Measurements from ENCODE around the gene ZNF652. TPM values are rescaled to one million over a fixed set of nuclear protein-coding genes. Genes with fewer than 3 reads are reported as not detected.
"Not testable (repeated sequence)": the region's sequence is repeated elsewhere in the genome, so short reads cannot be mapped to it uniquely, and the experiment has no call there.

The ZNF652 gene
- total RNA-seq, 1 donor from 2014 or later = 31.5 TPM

DNA sequence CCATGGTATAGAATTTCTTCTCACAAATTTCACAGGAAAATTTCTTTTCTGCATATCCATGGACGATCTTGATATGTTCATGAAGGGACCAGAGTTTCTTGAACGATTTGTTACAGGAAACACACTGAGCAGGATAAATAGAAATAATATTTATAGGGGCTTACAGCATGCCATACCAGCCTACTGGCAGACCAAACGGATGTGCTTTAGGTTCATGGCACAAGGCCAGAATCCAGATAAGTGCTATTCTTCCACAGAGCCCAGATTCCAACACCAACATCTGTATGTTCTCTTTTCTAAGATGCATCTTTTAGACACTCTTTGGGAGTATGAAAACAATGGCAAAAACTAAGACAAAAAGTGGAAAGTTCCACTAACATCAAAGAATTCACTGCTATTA, 49.3 kb downstream of the ZNF652 start:
- DNase-seq = peak; percentile 9

- no peak for DNase-seq
Observed at GRCh38 chr17:49299996-49300395, 62.1 kb downstream of the ZNF652 start.

- no peak for DNase-seq
Observed at GRCh38 chr17:49298371-49298976, 63.6 kb downstream of the ZNF652 start.

DNA sequence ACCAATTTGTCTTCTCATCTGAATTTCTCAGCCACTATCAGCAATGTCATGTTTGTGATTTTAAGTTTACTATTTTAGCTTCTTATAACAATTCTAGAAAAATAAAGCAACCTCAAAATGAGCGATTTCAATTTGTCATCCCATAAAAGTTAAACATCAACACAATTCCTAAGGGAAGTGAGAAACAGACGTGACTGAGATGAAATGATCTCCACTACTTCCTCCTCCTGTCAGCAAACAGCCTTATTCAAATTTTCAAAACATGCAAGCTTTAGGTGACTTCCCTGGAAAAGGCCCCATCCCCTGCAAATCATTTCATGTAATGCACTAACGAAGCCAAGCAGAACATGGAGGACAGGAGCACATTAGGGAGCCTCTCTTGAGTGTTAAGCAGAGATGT, 64.9 kb downstream of the ZNF652 start:
- DNase-seq = no peak

DNA sequence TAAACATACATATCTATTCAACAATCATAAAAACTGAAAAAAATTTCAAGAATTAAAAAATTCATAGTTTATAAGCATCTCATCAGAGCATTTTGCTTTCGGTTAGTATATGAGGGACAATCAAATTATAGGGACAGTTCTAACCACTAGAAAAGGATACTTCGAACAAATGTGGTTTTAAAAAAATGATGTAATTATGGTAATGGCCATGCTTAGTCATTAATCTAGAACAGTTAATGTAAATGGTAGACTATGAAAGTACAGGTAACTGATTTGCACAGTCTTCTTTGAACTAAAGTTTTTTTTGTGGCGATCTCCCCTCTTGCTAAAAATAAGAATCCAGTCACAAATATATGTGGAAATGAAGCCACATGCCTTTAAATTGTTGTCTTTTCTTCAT, 67.9 kb downstream of the ZNF652 start:
- DNase-seq = no peak

DNA sequence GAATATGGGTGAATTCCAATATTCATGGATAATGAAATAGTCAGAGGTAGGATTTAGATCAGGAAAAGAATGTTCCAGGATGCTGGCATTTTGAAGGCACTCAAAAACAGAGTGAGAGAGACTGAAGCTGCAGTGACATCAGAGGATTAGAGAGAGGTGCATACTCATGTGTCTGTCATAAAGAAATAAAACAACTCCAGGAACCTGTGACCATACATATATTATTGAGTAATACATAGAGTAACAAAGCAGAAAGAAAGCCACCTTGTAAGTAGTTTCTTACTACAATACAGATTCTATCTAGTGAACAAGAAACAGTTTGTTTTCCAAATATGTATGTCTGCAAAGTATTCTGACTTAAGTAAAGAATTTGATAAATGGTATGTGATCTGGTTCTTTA, 69.1 kb downstream of the ZNF652 start:
- no peak for DNase-seq

DNA sequence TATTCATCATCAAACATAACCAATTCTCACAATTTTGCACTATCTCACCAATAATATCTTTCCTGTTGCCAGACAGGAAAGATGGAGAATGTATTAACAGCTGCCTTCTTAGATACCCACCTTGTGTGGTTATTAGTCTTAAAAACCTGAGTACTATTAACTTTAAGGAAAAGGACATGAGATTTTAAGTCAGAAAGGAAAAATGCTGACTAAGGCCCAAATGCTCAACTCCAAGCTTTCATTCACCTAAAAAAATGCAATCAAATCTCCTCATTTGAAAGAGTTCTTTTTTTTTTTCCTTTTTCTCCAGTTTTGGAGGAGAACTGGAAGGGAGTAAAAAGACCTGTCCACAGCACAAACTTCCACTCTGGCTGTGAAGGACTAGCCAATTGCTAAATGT, 70.1 kb downstream of the ZNF652 start:
- DNase-seq = no peak

DNA sequence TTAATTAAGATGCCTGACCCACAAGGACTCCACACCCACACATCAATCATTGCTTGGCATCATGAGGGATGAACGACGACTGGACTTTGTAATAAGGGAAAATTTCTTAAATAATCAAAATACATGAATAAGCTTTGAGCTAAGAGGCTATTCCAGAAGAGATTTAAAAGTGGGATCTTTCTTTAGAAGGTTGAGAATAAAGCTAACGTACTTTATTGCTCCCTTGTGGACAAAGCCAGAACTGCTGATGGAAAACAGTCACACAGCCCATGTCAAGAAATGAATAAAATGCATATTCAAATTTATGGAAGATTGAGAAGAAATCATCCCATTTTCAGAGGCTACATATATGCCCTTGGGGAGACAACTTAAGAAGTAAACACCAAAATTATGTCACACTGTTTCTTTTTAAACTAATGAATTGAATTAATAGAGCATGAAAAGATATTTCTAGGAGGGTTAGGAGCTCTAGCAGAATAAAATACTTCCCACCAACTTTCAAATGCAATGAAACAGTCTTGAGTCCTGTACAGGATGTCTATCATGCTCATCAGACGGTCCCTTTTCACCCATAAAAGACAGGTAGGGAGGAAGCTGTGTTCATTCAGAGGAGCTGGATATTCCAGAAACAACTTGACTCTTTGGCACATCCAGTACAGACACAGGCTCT, 71.2 kb downstream of the ZNF652 start:
- peak; percentile 61 for DNase-seq

DNA sequence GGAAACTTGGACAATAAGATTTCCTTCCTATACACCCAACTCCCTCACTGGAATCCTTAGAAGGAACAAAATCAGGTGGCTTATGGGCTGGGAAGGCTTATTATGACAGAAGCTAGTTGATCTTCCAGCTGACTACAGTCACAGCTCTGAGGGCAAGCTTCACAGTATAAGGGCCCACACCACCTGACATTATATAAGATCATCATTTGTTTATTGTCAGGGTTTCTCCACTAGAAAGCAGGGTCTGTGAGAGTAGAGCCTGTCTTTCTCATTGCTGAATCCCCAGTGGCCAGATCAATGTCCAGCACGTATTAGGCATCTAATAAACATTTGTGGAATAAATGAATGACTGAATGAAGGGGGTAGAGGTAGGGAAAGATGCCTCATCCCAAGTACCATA, 73.7 kb downstream of the ZNF652 start:
- DNase-seq = no peak

GRCh38 chr17:49287481-49287880, 74.6 kb downstream of the ZNF652 start:
- DNase-seq = no peak

- DNase-seq = not testable (repeated sequence)
Observed at GRCh38 chr17:49286261-49286973, 75.6 kb downstream of the ZNF652 start.

GRCh38 chr17:49285716-49286115, 76.3 kb downstream of the ZNF652 start:
- DNase-seq = no peak

DNA sequence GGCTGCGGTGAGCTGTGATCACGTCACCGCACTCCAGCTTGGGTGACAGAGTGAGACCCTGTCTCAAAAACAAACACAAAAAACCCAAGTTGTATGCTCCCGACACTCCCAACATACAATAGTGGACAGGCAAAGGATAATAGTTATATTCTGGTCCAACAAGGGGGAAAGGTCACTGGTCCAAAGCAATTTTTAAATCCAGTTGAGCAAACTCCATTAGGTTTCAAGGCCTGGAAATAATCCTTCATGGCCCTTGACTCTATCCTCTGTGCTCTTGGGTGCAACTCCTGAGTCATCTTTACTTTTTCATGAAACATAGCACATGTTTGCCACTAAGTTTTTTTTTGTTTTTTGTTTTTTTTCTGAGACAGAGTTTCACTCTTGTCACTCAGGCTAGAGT, 81.1 kb downstream of the ZNF652 start:
- DNase-seq = no peak

DNA sequence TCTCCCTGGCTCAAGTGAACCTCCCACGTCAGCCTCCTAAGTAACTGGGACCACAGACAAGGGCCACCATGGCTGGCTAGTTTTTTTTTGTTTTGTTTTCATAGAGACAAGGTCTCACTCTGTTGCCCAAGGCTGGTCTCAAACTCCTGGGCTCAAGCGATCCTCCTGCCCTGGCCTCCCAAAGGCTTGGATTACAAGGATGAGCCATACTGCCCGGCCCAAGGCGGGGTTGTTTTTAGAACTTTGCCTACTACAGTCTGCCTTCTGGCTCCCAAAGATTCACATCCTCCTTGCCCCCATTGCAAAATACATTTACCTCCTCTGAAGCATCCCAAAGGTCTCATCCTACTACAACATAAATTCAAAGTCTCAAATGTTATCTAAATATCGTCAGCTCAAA, 82.0 kb downstream of the ZNF652 start:
- no peak for DNase-seq

GRCh38 chr17:49279263-49280015, 82.6 kb downstream of the ZNF652 start:
- DNase-seq = not testable (repeated sequence)

GRCh38 chr17:49278076-49278475, 84.0 kb downstream of the ZNF652 start:
- DNase-seq = no peak

GRCh38 chr17:49277638-49278037, 84.4 kb downstream of the ZNF652 start:
- no peak for DNase-seq

DNA sequence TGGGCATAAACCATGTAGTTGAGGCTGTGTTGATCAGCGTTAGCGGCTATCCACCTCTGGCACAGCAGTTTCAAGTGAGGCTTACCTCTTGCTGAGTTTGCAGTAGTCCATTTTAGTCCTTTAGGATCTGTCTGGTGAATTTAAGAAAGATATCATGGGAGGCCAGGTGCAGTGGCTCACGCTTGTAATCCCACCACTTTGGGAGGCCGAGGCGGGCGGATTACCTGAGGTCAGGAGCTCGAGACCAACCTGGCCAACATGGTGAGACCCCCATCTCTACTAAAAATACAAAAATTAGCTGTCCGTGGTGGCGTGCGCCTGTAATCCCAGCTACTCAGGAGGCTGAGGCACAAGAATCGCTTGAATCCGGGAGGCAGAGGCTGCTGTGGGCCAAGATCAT, 86.1 kb downstream of the ZNF652 start:
- DNase-seq = not testable (repeated sequence)

GRCh38 chr17:49269356-49269755, 92.7 kb downstream of the ZNF652 start:
- no peak for DNase-seq

DNA sequence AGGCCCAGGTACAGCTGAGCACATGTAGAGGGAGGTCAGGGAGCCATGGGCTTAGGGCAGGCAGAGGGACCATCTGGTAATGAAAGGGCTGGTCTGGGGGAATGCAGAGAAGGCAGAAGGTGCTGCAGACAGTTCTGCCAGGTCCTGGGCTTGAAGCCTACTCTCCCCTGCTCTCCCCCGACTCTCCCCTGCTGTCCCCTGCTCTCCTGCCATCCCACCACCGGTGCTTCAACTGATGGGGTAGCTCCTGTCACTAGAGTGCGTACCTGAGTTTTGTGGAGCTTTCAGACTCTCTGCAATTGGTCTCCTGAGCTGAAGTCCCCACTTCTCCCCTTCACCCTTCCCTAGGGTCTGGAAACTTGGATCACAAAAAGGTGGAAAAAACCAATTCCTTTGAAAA, 94.1 kb downstream of the ZNF652 start:
- no peak for DNase-seq

GRCh38 chr17:49266233-49266632, 95.8 kb downstream of the ZNF652 start:
- no peak for DNase-seq

DNA sequence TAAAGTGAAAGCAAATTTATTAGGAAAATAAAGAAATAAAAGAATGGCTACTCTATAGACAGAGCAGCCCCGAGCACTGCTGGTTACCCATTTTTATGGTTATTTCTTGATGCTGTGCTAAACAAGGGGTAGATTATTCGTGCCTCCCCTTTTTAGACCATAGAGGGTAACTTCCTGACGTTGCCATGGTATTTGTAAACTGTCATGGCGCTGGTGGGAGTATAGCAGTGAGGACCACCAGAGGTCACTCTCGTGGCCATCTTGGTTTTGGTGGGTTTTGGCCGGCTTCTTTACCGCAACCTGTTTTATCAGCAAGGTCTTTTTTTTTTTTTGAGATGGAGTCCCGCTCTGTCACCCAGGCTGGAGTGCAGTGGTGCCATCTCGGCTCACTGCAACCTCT, 100.5 kb downstream of the ZNF652 start:
- not testable (repeated sequence) for DNase-seq

GRCh38 chr17:49260817-49261291, 101.2 kb downstream of the ZNF652 start:
- no peak for DNase-seq

Data from tongue (tissue), 2 donors.